Activated CD8-positive, alpha-beta T cell treated with anti-CD3 and anti-CD28 coated beads, Interleukin-2, amount 10 ng/mL, durations not matched to agents 7 days and 5 days (primary cell): ENCODE data around the gene BIN1. TPM values are rescaled to one million over a fixed set of nuclear protein-coding genes. Genes with fewer than 3 reads are reported as not detected.
A peak's percentile ranks its signal among the peaks of the same experiment; 100 is the strongest.

Experiments
- ATAC-seq: fragments of 150-1000 bp; cut with Tn5 transposase; one replicate; pipeline ENCODE4 v1.10.0; 2021; ENCODE audit warnings: moderate library complexity
- CTCF ChIA-PET: fragments of 350-600 bp; sonication (Branson Sonifier 250); formaldehyde crosslinking; loops from one replicate; lab custom pipeline; 2021; ENCODE audit warnings: antibody characterized with exemption; lab: Charles Lee
- POLR2A ChIA-PET: fragments of 350-600 bp; sonication (Branson Sonifier 250); formaldehyde crosslinking; loops from one replicate; lab custom pipeline; 2021; ENCODE audit warnings: antibody characterized with exemption; lab: Charles Lee
- DNase-seq: peaks from one replicate; pipeline ENCODE4 v3.0.0-alpha.2; 2020
- H3K27ac Mint-ChIP-seq: one replicate; pipeline ENCODE4 v1.8.0; 2021; ENCODE audit warnings: mild to moderate bottlenecking, mixed read lengths
- H3K27me3 Mint-ChIP-seq: one replicate; pipeline ENCODE4 v1.8.0; 2021; ENCODE audit warnings: low read depth, mixed read lengths
- H3K36me3 Mint-ChIP-seq: one replicate; pipeline ENCODE4 v1.8.0; 2021; ENCODE audit warnings: low read depth, mixed read lengths
- H3K4me1 Mint-ChIP-seq: one replicate; pipeline ENCODE4 v1.8.0; 2021; ENCODE audit warnings: low read depth, mixed read lengths
- H3K4me3 Mint-ChIP-seq: one replicate; pipeline ENCODE4 v1.8.0; 2021; ENCODE audit warnings: mild to moderate bottlenecking, mixed read lengths
- H3K9me3 Mint-ChIP-seq: one replicate; pipeline ENCODE4 v1.8.0; 2022; ENCODE audit warnings: mixed read lengths; ENCODE audit not compliant: insufficient read depth
- total RNA-seq, 2 experiments: library from RNA; stranded (reverse); gene quantifications; one replicate each; pipeline ENCODE4 v1.2.3, GENCODE V29; 2021

The BIN1 gene
- total RNA-seq, 2 experiments from 2014 or later = 125 to 127 TPM

GRCh38 chr2:127059559-127059958, 47.4 kb downstream of the BIN1 start:
- no peak overlapping the region for H3K4me3 Mint-ChIP-seq
- ATAC-seq (no peak), DNase-seq (no peak)
- peaks cover 16% of the 10 kb centered on the region for H3K36me3 Mint-ChIP-seq
- CTCF ChIA-PET = no interaction called here
- POLR2A ChIA-PET = no interaction called here
- H3K27ac Mint-ChIP-seq = no peak overlapping the region
- H3K27me3 Mint-ChIP-seq = no peaks in the 10 kb centered on the region
- H3K9me3 Mint-ChIP-seq = no peaks in the 10 kb centered on the region
- peaks cover 3% of the 10 kb centered on the region for H3K4me1 Mint-ChIP-seq

GRCh38 chr2:127058954-127059252, 48.1 kb downstream of the BIN1 start:
- H3K4me1 Mint-ChIP-seq = no peaks in the 10 kb centered on the region
- ATAC-seq (no peak), DNase-seq (no peak)
- POLR2A ChIA-PET = no interaction called here
- no peak overlapping the region for H3K4me3 Mint-ChIP-seq
- CTCF ChIA-PET = no interaction called here
- peak overlapping the region; percentile 37 for H3K27ac Mint-ChIP-seq
- no peaks in the 10 kb centered on the region for H3K27me3 Mint-ChIP-seq
- H3K36me3 Mint-ChIP-seq = peaks cover 16% of the 10 kb centered on the region
- H3K9me3 Mint-ChIP-seq = no peaks in the 10 kb centered on the region

GRCh38 chr2:127058246-127058953, 48.6 kb downstream of the BIN1 start:
- CTCF ChIA-PET = no interaction called here
- DNase-seq (no peak), ATAC-seq (no peak)
- Mint-ChIP-seq H3K4me3 (no peak overlapping the region), H3K36me3 (peaks cover 15% of the 10 kb centered on the region), H3K4me1 (no peaks in the 10 kb centered on the region), H3K9me3 (no peaks in the 10 kb centered on the region), H3K27me3 (no peaks in the 10 kb centered on the region), H3K27ac (no peak overlapping the region)
- POLR2A ChIA-PET = no interaction called here

- no peaks in the 10 kb centered on the region for H3K27me3 Mint-ChIP-seq
- no peak overlapping the region for H3K27ac Mint-ChIP-seq
- no peaks in the 10 kb centered on the region for H3K9me3 Mint-ChIP-seq
- no peak for DNase-seq
- ChIA-PET CTCF (no interaction called here), POLR2A (no interaction called here)
- H3K4me3 Mint-ChIP-seq = no peak overlapping the region
- no peak for ATAC-seq
- no peaks in the 10 kb centered on the region for H3K4me1 Mint-ChIP-seq
- H3K36me3 Mint-ChIP-seq = peaks cover 8% of the 10 kb centered on the region
These were observed 49.3 kb downstream of the BIN1 start for GRCh38 chr2:127057371-127058245.

- no peaks in the 10 kb centered on the region for H3K9me3 Mint-ChIP-seq
- H3K4me3 Mint-ChIP-seq = no peak overlapping the region
- ChIA-PET POLR2A (no interaction called here), CTCF (no interaction called here)
- H3K27ac Mint-ChIP-seq = no peak overlapping the region
- H3K36me3 Mint-ChIP-seq = peaks cover 5% of the 10 kb centered on the region
- H3K4me1 Mint-ChIP-seq = no peaks in the 10 kb centered on the region
- no peak for ATAC-seq
- DNase-seq = no peak
- no peaks in the 10 kb centered on the region for H3K27me3 Mint-ChIP-seq
These were observed 50.2 kb downstream of the BIN1 start for GRCh38 chr2:127056631-127057370.

GRCh38 chr2:127056086-127056485, 50.9 kb downstream of the BIN1 start:
- H3K4me1 Mint-ChIP-seq = no peaks in the 10 kb centered on the region
- H3K27ac Mint-ChIP-seq = no peak overlapping the region
- H3K27me3 Mint-ChIP-seq = no peaks in the 10 kb centered on the region
- ChIA-PET POLR2A (no interaction called here), CTCF (no interaction called here)
- ATAC-seq (no peak), DNase-seq (no peak)
- no peaks in the 10 kb centered on the region for H3K9me3 Mint-ChIP-seq
- H3K4me3 Mint-ChIP-seq = no peak overlapping the region
- H3K36me3 Mint-ChIP-seq = peaks cover 5% of the 10 kb centered on the region

- Mint-ChIP-seq H3K27me3 (no peaks in the 10 kb centered on the region), H3K27ac (no peak overlapping the region), H3K4me3 (no peak overlapping the region), H3K9me3 (no peaks in the 10 kb centered on the region), H3K4me1 (no peaks in the 10 kb centered on the region), H3K36me3 (peaks cover 5% of the 10 kb centered on the region)
- ChIA-PET POLR2A (no interaction called here), CTCF (no interaction called here)
- DNase-seq (no peak), ATAC-seq (no peak)
These were observed 51.2 kb downstream of the BIN1 start for GRCh38 chr2:127055786-127056076.

GRCh38 chr2:127054996-127055785, 51.8 kb downstream of the BIN1 start:
- ChIA-PET CTCF (no interaction called here), POLR2A (no interaction called here)
- Mint-ChIP-seq H3K4me3 (no peak overlapping the region), H3K9me3 (no peaks in the 10 kb centered on the region), H3K4me1 (no peaks in the 10 kb centered on the region), H3K27me3 (no peaks in the 10 kb centered on the region), H3K27ac (no peak overlapping the region), H3K36me3 (peaks cover 5% of the 10 kb centered on the region)
- ATAC-seq (no peak), DNase-seq (no peak)

- Mint-ChIP-seq H3K27ac (no peak overlapping the region), H3K4me1 (peaks cover 2% of the 10 kb centered on the region), H3K4me3 (no peak overlapping the region), H3K9me3 (no peaks in the 10 kb centered on the region), H3K27me3 (no peaks in the 10 kb centered on the region), H3K36me3 (peaks cover 7% of the 10 kb centered on the region)
- no peak for DNase-seq
- no peak for ATAC-seq
- ChIA-PET POLR2A (no interaction called here), CTCF (no interaction called here)
These were observed 52.4 kb downstream of the BIN1 start for GRCh38 chr2:127054604-127054930.

- no peaks in the 10 kb centered on the region for H3K27me3 Mint-ChIP-seq
- ATAC-seq = no peak
- peak overlapping the region; percentile 55 for H3K27ac Mint-ChIP-seq
- ChIA-PET CTCF (no interaction called here), POLR2A (no interaction called here)
- no peak for DNase-seq
- no peaks in the 10 kb centered on the region for H3K9me3 Mint-ChIP-seq
- H3K4me3 Mint-ChIP-seq = no peak overlapping the region
- peaks cover 6% of the 10 kb centered on the region for H3K36me3 Mint-ChIP-seq
- H3K4me1 Mint-ChIP-seq = peaks cover 2% of the 10 kb centered on the region
These were observed 53.0 kb downstream of the BIN1 start for GRCh38 chr2:127053731-127054603.
